ENCODE data around the gene SNX19.

The SNX19 gene

GRCh38 chr11:130908770-130909625, 7.3 kb downstream of the SNX19 start:
- DNase-seq (ENCODE audit: insufficient read length, low spot score): no peak
- no peak for FAIRE-seq

- FAIRE-seq (no peak), DNase-seq (ENCODE audit: insufficient read length, low spot score) (no peak)
Measured at GRCh38 chr11:130908061-130908460, 8.2 kb downstream of the SNX19 start.

GRCh38 chr11:130907229-130907628, 9.1 kb downstream of the SNX19 start:
- DNase-seq (ENCODE audit: insufficient read length, low spot score) (no peak), FAIRE-seq (no peak)

GRCh38 chr11:130906616-130907015, 9.7 kb downstream of the SNX19 start:
- DNase-seq (ENCODE audit: insufficient read length, low spot score) (no peak), FAIRE-seq (no peak)

- no peak for FAIRE-seq
- no peak for DNase-seq (ENCODE audit: insufficient read length, low spot score)
Measured at GRCh38 chr11:130905512-130905911, 10.8 kb downstream of the SNX19 start.

GRCh38 chr11:130904380-130904779, 11.9 kb downstream of the SNX19 start:
- no peak for FAIRE-seq

GRCh38 chr11:130902380-130902779, 13.9 kb downstream of the SNX19 start:
- no peak for FAIRE-seq
- DNase-seq (ENCODE audit: insufficient read length, low spot score): no peak

More at GRCh38 chr11:130904380-130904779, 11.9 kb downstream of the SNX19 start:
- no peak for DNase-seq (ENCODE audit: insufficient read length, low spot score)

- DNase-seq (ENCODE audit: insufficient read length, low spot score) (no peak), FAIRE-seq (no peak)
Measured at GRCh38 chr11:130899106-130899505, 17.2 kb downstream of the SNX19 start.

GRCh38 chr11:130897262-130898182, 18.8 kb downstream of the SNX19 start:
- FAIRE-seq (no peak), DNase-seq (ENCODE audit: insufficient read length, low spot score) (no peak)

GRCh38 chr11:130894322-130895025, 21.8 kb downstream of the SNX19 start:
- FAIRE-seq: no peak
- no peak for DNase-seq (ENCODE audit: insufficient read length, low spot score)

GRCh38 chr11:130892861-130893260, 23.4 kb downstream of the SNX19 start:
- FAIRE-seq (no peak), DNase-seq (ENCODE audit: insufficient read length, low spot score) (no peak)

- no peak for DNase-seq (ENCODE audit: insufficient read length, low spot score)
- no peak for FAIRE-seq
Measured at GRCh38 chr11:130891326-130891725, 25.0 kb downstream of the SNX19 start.

- no peak for FAIRE-seq
- no peak for DNase-seq (ENCODE audit: insufficient read length, low spot score)
Measured at GRCh38 chr11:130890039-130890745, 26.1 kb downstream of the SNX19 start.

- no peak for FAIRE-seq
- no peak for DNase-seq (ENCODE audit: insufficient read length, low spot score)
Measured at GRCh38 chr11:130888790-130889189, 27.5 kb downstream of the SNX19 start.

GRCh38 chr11:130886704-130887103, 29.6 kb downstream of the SNX19 start:
- FAIRE-seq (no peak), DNase-seq (ENCODE audit: insufficient read length, low spot score) (no peak)

GRCh38 chr11:130882138-130882551, 34.1 kb downstream of the SNX19 start:
- FAIRE-seq (no peak), DNase-seq (ENCODE audit: insufficient read length, low spot score) (no peak)

- DNase-seq (ENCODE audit: insufficient read length, low spot score) (no peak), FAIRE-seq (no peak)
Measured at GRCh38 chr11:130881475-130882137, 34.7 kb downstream of the SNX19 start.

- FAIRE-seq (no peak), DNase-seq (ENCODE audit: insufficient read length, low spot score) (no peak)
Measured at GRCh38 chr11:130879836-130880235, 36.4 kb downstream of the SNX19 start.

All from HTR-8/SVneo (cell line).